ENCODE results near the gene CFDP1. TPM values are rescaled to one million over a fixed set of nuclear protein-coding genes. Genes with fewer than 3 reads are reported as not detected.
A peak's percentile ranks its signal among the peaks of the same experiment; 100 is the strongest.

CFDP1 gene
- total and polyA plus RNA-seq, 12 donors, result 40.6 to 129 (median 61.4) TPM

DNA sequence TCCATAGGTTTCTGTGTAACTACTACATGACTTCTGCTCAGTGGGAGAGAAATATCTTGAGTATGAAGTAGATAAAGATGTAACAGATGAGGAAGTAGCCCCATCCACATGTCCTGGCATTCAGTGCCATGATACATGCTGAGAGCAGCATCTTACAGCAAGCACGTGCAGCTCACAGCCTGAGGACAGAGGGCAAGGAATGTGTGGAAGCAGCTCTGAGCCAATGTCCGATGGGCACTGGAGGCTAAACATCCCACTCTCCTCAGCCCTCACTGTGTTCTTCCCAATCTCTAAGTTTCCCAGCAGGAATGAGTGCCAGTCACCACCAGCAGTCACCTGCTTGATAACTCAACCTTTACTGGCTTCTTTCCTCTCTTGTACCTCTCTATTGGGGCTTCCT, 40.4 kb downstream of the CFDP1 start:
- H3K4me1 ChIP-seq (replicated peaks in 1 of 2), result peaks cover 4 to 21% of the 10 kb centered on the region in 2 donors
- no peaks in the 10 kb centered on the region for H3K27me3 ChIP-seq
- no peaks in the 10 kb centered on the region for H3K9me3 ChIP-seq (replicated peaks in 1 of 3)
- intact Hi-C loops (cut with DNase I), result no loop called here
- DNase-seq, result no peak
- no peak overlapping the region for H3K4me3 ChIP-seq
- no peak overlapping the region for H3K27ac ChIP-seq
- H3K36me3 ChIP-seq (replicated peaks in 1 of 2), result peaks cover 0 to 28% of the 10 kb centered on the region in 2 donors
- WGBS, 4 donors, result 75 to 100% (median 83%) methylated on average over 2 of the region's 2 CpGs
- TF ChIP-seq POLR2A (IDR thresholded peaks at IDR 0.05) (no peak), CTCF (IDR thresholded peaks at IDR 0.05) (no peak)

GRCh38 chr16:75390926-75391653, 42.2 kb downstream of the CFDP1 start:
- WGBS, 4 donors, result 81 to 96% (median 84%) methylated on average over 1 of the region's 1 CpG
- TF ChIP-seq CTCF (IDR thresholded peaks at IDR 0.05) (no peak), POLR2A (IDR thresholded peaks at IDR 0.05) (no peak)
- Histone ChIP-seq H3K9me3 (replicated peaks in 1 of 3) (no peaks in the 10 kb centered on the region), H3K27me3 (no peaks in the 10 kb centered on the region), H3K4me1 (replicated peaks in 1 of 2) (peaks cover 4 to 21% of the 10 kb centered on the region in 2 donors), H3K36me3 (replicated peaks in 1 of 2) (peaks cover 0 to 28% of the 10 kb centered on the region in 2 donors), H3K4me3 (no peak overlapping the region), H3K27ac (no peak overlapping the region)
- intact Hi-C loops (cut with DNase I), result no loop called here
- DNase-seq, result no peak

GRCh38 chr16:75389096-75389690, 44.1 kb downstream of the CFDP1 start:
- TF ChIP-seq POLR2A (IDR thresholded peaks at IDR 0.05) (no peak), CTCF (IDR thresholded peaks at IDR 0.05) (no peak)
- intact Hi-C loops (cut with DNase I), result loop anchor here in 1 of 2 donors (5.0 kb wide), 1 partner anchor 152 kb away; no protein-coding TSS in a partner anchor
- H3K36me3 ChIP-seq (replicated peaks in 1 of 2), result peaks cover 0 to 18% of the 10 kb centered on the region in 2 donors
- 81 to 92% (median 85%) methylated on average over 2 of the region's 2 CpGs for WGBS, 4 donors
- peaks cover 4 to 27% of the 10 kb centered on the region in 2 donors for H3K4me1 ChIP-seq (replicated peaks in 1 of 2)
- no peaks in the 10 kb centered on the region for H3K27me3 ChIP-seq
- peak overlapping the region in 3 of 5 donors; percentile 2 to 66 (median 15) for H3K27ac ChIP-seq
- H3K4me3 ChIP-seq, result no peak overlapping the region
- no peak for DNase-seq
- H3K9me3 ChIP-seq (replicated peaks in 1 of 3), result no peaks in the 10 kb centered on the region

DNA sequence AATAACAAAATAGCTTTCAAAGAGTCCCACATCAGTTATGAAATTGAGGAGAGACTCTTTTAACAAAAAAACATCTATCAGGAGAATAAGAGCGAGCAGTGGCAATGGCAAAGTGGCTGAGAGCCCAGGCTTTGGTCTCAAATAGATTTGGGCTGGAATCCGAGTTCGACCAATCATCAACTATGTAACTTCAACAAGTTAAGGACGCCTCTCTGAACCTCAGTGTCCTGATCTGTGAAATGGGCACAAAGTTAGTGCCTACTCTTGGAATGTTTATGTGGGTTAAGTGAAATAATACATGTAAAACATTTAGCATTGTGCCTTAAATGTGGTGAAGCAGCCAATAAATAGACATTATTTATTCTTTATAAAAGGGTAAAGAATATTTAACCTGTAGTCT, 45.4 kb downstream of the CFDP1 start:
- Histone ChIP-seq H3K27me3 (no peaks in the 10 kb centered on the region), H3K36me3 (replicated peaks in 1 of 2) (peaks cover 0 to 9% of the 10 kb centered on the region in 2 donors), H3K9me3 (replicated peaks in 1 of 3) (no peaks in the 10 kb centered on the region), H3K27ac (no peak overlapping the region), H3K4me1 (replicated peaks in 1 of 2) (peaks cover 4 to 27% of the 10 kb centered on the region in 2 donors), H3K4me3 (no peak overlapping the region)
- no peak for TF ChIP-seq POLR2A (IDR thresholded peaks at IDR 0.05)
- no peak for TF ChIP-seq CTCF (IDR thresholded peaks at IDR 0.05)
- no peak for DNase-seq
- intact Hi-C loops (cut with DNase I), result loop anchor here in 1 of 2 donors (5.0 kb wide), 1 partner anchor 151 kb away; no protein-coding TSS in a partner anchor
- WGBS, 4 donors, result 86 to 90% (median 88%) methylated on average over 3 to 4 of the region's 4 CpGs

All from adrenal gland (tissue), 12 donors.